ENCODE data around the gene CORO1A.
"Not testable (repeated sequence)": the region's sequence is repeated elsewhere in the genome, so short reads cannot be mapped to it uniquely, and the experiment has no call there.

Gene CORO1A

DNA sequence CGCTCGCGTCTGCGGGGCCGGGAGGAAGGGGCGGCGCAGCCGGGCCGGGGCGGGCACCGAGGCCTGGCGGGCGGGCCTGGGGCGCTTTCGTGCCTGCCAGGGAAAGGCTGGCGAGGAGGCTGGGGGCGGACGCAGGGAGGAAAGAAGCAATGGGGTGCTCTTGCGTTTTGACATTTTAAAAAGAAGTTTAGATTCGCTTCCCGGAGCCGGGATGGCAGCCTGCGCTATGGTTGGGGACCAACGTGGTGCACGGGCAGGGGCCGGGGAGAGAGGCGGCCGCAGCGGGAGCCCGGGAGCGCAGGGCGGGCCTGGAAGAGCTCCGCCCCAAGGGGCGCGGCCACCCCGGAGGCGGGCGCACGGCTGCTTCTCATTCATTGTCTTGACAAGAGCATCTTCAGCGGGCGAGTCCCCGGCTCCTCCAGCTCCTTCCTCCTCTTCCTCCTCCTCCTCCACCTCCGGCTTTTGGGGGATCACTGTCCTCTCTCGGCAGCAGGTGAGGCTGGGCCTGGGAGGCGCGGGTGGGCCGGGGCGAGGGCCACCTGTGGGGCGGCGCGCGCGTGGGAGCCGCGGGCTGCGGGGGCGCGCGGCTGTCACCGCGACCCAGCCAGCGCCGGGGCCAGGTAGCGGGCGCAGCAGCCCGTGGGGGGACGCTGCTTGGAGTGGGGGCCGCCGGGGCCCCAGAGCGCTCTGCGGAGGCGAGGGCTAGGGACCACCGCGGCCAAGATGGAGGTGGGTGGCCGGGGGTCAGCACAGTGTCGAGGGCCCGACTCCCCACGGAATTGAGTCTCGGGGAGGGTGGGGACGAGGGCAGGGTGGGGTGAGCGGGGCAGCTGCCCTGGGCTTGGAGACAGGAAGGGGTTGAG lies at the start of gene CORO1A:
TSS of gene CORO1A (plus strand) at position 370 of the 863 bp plus-strand sequence. CDS start 1,608 bp downstream, outside the sequence.
- DNase-seq: peak in 53 of 56 donors; percentile 31 to 92 (median 73)

DNA sequence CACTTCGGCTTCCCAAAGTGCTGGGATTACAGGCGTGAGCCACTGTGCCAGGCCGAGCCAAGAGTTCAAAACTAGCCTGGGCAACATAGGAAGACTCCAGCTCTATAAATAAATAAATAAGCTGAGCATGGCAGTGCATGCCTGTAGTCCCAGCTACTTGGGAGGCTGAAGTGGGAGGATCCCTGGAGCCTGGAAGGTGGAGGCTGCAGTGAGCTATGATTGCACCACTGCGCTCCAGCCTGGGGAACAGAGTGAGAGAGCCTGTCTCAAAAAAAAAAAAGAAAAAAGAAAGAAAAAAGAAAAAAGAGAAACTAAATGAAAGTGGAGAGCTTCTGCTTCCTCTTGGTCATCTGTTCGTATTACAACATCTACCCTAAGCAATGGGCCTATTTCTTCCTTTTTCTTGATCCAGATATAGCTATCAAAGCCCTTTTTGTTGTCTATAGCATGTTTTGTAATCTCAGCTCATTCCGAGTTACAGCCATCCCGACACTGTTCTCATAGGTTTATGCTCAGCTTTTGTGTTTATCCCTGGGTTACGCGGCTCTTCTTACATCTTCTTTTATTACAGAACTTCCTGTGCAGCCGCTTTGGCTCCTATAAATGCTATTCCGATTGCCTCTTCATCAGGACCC lies 46.3 kb upstream of the CORO1A start:
- no peak for DNase-seq

DNA sequence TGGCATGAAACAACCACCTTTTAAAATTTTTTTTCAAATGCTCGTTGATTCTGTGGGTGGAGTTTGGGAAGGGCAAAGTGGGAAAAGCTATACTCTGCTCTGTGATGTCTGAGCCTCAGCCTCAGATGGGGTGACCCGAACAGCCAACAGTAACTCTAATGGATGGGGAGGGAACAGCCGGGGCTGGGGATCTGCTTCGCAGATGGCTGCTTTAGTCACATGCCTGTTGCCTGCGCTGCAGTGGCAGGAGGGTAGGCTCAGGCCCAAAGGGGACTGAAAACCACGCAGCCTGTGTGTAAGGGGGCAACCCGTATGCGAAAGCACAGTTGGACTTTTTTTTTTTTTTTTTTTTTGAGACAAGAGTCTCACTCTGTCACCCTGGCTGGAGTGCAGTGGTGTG lies 45.5 kb upstream of the CORO1A start:
- peak in 3 of 56 donors; percentile 6 to 15 (median 13) for DNase-seq

DNA sequence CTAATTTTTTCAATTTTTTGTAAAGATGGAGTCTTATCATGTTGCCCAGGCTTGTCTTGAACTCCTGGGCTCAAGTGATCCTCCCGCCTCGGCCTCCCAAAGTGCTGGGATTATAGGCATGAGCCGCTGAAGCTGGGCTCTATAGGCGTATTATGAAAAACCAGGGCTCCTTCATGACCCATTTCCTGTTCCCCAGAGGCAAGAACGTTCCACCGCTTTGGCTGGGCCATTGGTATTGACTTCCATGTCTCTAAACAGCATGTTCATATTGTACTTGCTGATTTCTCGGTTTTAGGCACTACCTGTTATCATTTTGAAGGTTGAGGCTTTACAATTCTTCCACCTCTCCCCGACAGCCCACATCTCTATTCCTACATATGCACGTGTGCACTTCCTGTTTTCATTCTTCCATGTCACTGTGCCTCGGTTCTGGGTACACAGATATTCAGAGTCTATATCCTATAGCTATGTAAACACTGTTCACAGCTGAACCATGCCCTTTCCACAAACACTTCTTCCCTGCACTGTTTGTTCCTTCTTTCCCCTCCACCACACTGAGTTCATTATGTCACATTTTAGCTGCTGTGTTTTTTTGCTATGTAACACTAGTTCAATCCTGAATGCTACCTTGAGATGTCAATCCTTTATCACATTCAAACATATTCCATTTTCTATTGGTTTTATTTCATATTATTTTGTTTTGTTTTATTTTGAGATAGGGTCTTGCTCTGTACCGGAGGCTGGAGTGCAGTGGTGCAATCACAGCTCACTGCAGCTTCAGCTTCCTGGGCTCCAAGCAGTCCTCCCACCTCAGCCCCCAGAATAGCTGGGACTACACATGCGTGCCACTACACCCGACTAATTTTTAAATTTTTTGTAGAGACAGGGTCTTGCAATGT lies 43.6 kb upstream of the CORO1A start:
- no peak for DNase-seq

DNA sequence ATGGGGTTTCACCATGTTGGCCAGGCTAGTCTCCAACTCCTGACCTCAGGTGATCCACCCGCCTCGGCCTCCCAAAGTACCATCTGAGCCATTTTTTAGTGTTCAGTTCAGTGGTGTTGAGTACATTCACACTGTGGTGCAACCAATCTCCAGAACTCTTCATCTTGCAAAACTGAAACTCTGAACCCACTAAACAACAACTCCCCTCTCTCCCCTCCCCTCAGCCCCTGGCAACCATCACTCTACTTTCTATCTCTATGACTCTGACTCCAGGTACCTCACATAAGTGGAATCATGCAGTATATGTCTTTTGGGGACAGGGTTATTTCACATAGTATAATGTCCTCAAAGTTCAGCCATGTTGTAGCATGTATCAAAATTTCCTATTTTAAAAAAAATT lies 41.7 kb upstream of the CORO1A start:
- DNase-seq: no peak

DNA sequence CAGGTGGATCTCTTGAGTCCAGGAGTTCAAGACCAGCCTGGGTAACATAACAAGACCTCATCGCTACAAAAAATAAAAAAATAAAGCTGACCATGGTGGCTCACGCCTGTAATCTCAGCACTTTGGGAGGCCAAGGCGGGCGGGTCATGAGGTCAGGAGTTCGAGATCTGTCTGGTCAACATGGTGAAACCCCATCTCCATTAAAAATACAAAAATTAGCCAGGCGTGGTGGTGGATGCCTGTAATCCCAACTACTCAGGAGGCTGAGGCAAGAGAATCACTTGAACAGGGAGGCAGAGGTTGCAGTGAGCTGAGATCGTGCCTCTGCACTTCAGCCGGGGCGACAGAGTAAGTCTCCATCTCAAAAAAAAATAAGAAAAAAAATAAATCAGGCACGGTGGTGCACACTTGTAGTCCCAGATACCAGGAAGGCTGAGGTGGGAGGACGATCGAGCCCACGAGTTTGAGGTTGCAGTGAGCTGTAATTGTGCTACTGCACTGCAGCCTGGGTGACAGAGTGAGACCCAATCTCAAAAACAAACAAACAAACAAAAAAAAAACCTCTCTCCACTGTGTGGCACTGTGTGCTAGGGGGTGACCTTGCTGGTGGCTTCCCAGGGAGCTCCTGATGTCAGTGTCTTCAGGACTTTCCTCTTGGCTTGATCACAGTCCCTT lies 40.6 kb upstream of the CORO1A start:
- no peak for DNase-seq

DNA sequence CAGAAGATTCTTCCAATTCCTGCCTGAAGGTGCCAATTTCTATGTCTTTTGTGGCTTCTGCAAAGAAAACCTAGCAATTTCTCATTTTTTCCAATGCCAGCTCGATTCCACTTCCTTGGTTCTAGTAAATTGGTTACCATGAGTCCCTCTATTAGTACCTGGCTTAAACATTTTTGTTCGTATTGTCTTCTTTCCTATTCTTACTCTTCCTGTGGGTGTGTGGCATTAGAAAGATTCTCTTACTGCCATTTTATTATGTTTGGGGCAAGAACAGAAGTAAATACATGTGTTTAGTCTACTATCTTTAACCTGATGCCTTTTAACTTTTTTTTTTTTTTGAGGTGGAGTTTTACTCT lies 40.1 kb upstream of the CORO1A start:
- no peak for DNase-seq

DNA sequence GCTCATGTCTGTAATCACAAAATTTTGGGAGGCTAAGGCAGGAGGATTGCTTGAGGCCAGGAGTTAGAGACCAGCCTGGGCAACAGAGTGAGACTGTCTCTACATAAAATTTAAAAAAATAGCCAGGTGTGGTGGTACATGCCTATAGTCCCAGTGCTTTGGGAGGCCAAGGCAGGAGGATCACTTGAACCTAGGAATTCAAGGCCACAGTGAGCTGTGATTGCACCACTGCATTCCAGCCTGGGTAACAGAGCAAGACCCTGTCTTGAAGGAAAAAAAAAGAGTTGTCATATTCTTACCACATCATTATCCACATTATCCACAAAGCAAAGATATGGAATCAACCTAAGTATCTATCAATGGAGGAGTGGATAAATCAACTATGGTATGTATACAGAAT lies 39.4 kb upstream of the CORO1A start:
- DNase-seq: no peak

DNA sequence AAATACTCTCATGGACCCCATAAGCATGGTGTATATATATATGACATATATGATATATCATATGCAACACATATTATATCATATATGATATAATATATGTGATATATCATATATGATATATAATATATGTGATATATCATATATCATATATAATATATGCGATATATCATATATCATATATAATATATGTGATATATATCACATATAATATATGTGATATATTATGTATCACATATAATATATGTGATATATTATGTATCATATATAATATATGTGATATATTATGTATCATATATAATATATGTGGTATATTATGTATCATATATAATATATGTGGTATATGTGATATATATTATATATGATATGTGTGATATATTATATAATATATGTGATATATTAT lies 38.5 kb upstream of the CORO1A start:
- DNase-seq: no peak

DNA sequence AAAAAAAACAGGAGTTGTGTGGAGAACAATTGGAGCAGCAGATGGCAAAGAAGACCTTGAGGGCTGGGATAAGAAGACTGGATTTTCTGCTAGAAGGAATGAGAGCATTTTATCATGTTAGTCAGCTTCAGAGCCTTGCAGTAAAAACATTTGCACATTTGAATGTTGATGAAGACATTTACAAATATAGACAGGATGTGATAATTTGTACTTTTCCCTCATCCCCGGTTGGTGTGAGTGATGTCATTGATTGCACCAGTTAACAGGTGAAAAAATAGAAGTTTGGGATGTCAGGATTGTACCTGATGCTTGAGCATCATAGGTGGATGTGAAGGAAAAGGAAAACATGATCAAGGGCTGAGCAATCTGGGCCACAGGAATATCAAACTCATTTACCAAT lies 37.7 kb upstream of the CORO1A start:
- no peak for DNase-seq

DNA sequence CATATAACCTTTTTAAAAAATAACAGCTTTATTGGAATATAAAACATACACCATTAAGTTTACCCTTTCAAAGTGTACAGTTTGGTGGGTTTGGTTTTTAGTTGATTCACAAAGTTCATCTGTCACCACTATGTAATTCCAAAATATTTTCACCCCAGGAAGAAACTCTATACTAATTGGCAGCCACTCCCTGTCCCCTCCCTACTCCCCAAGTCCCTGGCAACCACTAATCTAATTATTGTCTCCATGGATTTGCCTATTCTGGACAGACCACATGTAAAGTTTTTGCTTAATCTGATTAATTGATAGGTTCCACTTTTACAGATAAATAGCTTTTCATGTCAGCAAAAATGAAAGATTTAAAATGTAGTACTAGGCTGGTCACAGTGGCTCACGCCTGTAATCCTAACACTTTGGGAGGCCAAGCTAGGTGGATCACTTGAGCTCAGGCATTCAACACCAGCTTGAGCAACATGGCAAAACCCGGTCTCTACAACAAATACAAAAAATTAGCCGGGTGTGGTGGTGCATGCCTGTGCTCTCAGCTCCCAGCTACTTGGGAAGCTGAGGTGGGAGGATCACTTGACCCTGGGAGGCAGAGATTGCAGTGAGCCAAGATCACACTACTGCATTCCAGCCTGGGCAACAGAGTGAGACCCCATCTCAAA lies 35.4 kb upstream of the CORO1A start:
- no peak for DNase-seq

DNA sequence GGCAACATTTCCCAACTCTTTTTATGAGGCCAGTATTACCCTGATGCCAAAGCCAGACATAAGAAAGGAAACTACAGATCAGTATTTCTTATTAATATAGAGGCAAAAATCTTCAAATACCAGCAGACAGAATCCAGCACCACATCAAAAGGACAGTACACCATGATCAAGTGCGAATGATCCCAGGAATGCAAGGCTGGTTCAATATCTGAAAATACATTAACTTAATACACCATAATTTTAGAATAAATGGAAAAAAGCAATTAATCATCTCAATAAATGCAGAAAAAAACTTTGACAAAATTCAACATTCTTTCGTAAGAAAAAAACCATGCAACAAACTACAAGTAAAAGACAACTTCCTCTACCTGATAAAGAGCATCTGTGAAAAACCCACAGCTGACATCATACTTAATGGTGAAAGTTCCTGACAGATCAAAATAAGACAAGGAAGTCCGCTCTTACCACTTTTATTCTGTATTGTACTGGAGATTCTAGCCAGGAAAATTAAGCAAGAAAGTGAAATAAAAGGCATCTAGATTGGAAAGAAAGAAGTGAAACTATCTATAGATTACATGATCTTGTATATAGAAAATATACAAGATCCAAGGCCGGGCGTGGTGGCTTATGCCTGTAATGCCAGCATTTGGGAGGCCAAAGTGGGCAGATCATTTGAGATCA lies 34.0 kb upstream of the CORO1A start:
- DNase-seq: no peak

DNA sequence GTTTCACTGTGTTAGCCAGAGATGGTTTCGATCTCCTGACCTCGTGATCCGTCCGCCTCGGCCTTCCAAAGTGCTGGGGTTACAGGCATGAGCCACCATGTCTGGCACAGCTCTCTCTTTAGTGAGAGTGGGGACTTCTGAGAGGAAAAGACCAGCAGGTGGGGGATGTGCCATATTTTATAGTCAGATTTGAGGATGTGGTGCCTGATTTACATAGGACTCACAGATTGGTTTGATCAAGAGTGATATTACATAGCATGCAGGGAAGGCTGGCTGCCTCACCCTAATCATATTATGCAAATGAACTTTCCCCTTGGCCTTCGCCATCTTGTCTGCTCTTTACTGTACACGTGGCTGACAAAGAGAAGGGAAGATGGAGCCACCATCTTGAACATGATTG lies 32.3 kb upstream of the CORO1A start:
- DNase-seq: no peak

DNA sequence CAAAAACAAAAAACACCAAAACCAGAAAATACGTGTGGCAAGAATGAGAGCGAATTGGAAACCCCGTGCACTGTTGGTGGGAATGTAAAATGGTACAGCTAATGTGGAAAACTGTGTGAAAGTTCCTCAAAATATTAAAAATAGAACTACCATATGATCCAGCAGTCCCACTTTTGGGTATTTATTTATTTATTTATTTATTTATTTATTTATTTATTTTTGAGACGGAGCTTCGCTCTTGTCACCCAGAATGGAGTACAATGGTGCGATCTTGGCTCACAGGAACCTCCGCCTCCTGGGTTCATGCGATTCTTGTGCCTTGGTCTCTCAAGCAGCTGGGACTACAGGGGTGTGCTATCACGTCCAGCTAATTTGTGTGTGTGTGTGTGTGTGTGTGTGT lies 30.9 kb upstream of the CORO1A start:
- DNase-seq: no peak

DNA sequence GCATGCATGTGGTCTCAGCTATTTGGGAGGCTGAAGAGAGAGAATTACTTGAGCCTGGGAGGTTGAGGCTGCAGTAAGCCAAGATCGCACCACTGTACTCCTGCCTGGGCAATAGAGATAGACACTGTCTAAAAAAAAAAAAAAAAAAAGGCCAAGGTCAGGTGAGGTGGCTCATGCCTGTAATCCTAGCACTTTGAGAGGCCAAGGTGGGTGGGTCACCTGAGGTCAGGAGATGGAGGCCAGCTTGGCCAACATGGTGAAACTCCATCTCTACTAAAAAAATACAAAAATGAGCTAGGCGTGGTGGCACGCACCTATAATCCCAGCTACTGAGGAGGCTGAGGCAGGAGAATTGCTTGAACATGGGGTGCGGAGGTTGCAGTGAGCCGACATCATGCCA lies 28.2 kb upstream of the CORO1A start:
- no peak for DNase-seq

DNA sequence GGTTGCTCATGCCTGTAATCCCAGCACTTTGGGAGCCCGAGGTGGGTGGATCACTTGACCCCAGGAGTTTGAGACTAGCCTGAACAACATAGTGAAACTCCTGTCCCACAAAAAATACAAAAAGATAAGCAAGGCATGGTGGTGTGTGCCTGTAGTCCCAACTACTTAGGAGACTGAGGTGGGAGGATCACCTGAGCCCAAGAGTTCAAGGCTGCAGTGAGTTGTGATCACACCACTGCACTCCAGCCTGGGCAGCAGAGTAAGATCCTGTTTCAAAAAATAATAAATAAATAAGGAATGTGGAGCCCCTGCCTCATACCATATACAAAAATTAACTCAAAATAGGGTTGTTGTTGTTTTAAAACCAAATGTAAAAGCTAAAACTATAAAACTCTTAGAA lies 26.2 kb upstream of the CORO1A start:
- DNase-seq: no peak

DNA sequence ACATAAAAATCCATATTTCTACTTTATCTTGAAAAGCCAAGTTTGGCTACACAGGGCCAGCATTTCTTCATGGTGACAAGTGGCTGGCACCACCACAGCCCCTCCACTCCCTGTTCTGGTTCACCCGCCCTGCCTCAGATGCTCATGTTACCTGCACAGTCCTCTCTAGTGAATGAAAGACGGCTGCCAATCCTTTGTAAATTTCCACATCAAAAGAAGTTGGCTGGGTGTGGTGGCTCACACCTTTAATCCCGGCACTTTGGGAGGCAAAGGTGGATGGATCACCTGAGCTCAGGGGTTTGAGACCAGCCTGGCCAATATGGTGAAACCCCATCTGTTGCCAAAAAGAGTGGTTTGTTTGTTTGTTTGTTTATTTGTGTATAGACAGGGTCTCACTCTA lies 19.9 kb upstream of the CORO1A start:
- no peak for DNase-seq

DNA sequence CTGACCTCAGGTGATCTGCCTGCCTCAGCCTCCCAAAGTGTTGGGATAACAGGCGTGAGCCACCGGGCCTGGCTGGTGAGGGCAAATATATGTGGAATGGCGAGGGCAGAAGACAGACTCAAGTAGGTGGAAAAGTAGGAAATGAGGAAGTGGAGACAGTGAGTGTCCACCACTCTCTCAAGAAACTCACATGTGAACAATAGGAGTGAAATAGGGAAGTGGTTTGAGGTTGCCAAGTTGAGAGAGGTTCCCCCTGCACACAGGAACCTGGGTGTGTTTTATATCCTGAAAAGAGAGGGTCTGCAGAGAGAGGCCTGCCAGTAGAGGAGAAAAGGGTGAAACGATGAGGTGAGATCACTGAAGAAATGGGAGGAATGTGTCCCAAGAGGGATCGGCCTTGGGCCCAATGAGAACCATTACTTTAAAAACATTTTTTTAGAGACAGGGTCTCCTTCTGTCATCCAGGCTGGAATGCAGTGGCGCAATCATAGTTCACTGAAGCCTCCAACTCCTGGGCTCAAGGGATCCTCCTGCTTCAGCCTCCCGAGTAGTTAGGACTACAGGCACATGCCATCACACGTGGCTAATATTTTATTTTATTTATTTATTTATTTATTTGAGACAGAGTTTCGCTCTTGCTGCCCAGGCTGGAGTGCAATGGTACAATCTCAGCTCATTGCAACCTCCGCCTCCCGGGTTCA lies 17.1 kb upstream of the CORO1A start:
- no peak for DNase-seq

DNA sequence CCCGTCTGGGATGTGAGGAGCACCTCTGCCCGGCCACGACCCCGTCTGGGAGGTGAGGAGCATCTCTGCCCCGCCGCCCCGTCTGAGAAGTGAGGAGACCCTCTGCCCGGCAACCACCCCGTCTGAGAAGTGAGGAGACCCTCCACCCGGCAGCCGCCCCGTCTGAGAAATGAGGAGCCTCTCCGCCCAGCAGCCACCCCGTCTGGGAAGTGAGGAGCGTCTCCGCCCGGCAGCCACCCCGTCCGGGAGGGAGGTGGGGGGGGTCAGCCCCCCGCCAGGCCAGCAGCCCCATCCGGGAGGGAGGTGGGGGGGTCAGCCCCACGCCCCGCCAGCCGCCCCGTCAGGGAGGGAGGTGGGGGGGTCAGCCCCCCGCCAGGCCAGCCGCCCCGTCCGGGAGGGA lies 14.7 kb upstream of the CORO1A start:
- not testable (repeated sequence) for DNase-seq

DNA sequence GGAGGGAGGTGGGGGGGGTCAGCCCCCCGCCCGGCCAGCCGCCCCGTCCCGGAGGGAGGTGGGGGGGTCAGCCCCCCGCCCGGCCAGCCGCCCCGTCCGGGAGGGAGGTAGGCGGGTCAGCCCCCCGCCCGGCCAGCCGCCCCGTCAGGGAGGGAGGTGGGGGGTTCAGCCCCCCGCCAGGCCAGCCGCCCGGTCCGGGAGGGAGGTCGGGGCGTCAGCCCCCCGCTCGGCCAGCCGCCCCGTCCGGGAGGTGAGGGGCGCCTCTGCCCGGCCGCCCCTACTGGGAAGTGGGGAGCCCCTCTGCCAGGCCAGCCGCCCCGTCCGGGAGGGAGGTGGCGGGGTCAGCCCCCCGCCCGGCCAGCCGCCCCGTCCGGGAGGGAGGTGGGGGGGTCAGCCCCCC lies 14.0 kb upstream of the CORO1A start:
- not testable (repeated sequence) for DNase-seq
